Measurements from ENCODE around the gene ATAT1.

ATAT1 gene

DNA sequence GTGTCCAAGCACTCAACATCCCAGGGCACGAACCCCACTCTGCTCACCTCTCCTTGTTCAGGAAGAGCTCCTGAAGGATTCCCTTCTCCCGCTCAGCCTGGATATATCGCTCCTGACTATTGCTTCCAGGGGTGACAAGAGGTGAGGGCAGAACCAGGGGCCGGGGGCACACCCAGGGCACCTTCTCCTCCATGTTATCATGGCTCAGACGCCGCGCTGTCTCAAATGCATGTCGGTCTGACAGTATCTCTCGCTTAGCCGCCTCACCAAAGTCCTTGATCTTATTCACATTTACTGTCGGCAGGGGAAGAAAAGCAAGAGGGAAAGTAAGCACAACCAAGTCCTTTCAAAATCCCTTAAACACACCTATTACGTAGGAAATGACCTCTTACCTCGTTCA, 22.7 kb upstream of the ATAT1 start:
- DNase-seq (no peak), ATAC-seq (no peak)
- Mint-ChIP-seq H3K27me3 (no peaks in the 10 kb centered on the region), H3K9me3 (no peaks in the 10 kb centered on the region), H3K4me1 (peaks cover 28% of the 10 kb centered on the region), H3K27ac (no peak overlapping the region), H3K4me3 (no peak overlapping the region), H3K36me3 (ENCODE audit: low read depth) (peaks cover 79% of the 10 kb centered on the region)

DNA sequence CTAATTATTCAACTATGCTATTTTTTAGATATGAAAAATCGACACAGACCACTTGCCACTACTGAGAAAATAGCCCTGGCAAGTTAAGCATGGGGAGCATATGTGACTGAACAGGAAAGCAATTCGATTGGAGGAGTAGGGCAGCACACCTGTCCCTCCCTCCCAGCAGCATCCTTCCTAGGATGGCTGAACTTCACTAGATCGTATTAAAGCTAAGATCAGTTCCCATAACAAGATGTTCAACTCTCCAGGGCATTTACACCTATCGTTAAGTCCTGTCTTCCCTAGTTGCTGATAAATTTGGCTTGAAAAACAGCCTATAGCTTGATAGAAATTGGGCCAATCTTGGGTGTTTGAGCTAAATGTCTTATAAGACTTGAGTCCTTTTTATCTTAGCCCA, 16.6 kb upstream of the ATAT1 start:
- Mint-ChIP-seq H3K4me1 (peaks cover 68% of the 10 kb centered on the region), H3K27me3 (no peaks in the 10 kb centered on the region), H3K36me3 (ENCODE audit: low read depth) (peaks cover 90% of the 10 kb centered on the region), H3K27ac (peak overlapping the region; percentile 38), H3K9me3 (no peaks in the 10 kb centered on the region), H3K4me3 (no peak overlapping the region)
- ATAC-seq: no peak
- no peak for DNase-seq

DNA sequence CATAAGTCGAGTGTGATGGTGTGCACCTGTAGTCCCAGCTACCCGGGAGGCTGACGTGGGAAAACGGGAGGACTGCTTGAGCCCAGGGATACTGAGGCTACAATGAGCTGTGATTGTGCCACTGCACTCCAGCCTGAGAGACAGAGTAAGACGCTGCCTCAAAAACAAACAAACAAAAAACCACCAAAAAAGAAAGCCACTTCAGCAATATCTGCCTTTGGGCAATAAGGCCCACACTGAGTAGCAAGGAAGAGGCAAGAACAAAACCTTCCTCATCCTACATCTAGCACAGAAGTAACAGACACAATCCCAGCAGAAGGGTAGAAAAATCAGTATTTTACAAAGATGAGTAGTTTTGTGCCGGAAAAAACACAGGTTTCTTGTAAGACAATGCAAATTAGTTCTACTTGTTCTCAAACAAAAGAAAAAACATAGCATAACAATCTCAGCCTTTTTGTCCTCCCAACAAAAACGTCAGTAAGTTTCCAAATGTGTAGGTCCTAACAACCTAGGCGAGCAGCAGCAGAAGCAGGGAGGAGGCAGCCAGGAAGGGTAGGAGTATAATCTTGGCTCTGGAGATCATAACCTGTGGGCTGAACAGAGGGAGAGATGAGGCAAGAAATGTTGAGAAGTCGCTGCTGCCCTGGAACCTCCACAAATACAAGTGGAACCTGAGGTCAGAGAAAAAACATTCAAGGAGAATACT, 15.4 kb upstream of the ATAT1 start:
- Mint-ChIP-seq H3K4me3 (peak overlapping the region; percentile 19), H3K36me3 (ENCODE audit: low read depth) (peaks cover 92% of the 10 kb centered on the region), H3K9me3 (no peaks in the 10 kb centered on the region), H3K27ac (peak overlapping the region; percentile 99), H3K4me1 (peaks cover 69% of the 10 kb centered on the region), H3K27me3 (no peaks in the 10 kb centered on the region)
- ATAC-seq (no peak), DNase-seq (no peak)

DNA sequence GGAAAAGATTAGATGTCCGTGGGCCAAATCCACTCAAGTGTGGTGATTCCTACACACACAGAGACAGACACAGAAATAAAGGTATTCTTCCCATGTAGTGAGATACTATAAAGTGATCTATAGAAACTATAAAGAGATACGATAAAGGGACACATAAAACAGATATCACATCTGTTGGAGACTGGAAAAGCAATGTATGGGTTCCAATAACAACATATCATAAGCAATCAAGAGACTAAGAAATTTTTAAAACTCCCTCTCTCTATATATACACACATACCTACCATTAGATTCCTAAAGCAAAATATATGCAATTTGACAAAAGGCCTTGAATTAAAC, 14.8 kb upstream of the ATAT1 start:
- Mint-ChIP-seq H3K27ac (peak overlapping the region; percentile 99), H3K27me3 (no peaks in the 10 kb centered on the region), H3K4me1 (peaks cover 67% of the 10 kb centered on the region), H3K4me3 (peak overlapping the region; percentile 19), H3K36me3 (ENCODE audit: low read depth) (peaks cover 92% of the 10 kb centered on the region), H3K9me3 (no peaks in the 10 kb centered on the region)
- ATAC-seq: no peak
- DNase-seq: no peak

DNA sequence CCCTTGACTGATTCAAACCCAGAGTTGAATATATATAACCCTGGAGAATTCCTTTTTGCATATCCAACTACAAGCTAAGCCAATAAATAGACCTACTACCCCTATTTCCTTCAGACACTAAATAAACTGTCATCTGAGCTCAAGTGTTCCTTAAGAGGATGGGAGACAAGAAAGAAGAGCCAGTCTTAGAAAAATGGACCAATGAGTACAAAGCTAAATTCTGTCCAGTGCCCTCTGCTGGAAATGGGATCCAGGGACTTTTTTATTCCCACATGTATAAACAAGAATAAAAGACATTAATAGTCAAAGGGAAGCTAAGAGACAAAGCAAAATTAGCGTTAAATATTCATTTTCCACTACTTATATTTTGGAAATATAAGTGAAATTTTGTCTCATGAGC, 14.5 kb upstream of the ATAT1 start:
- DNase-seq: no peak
- H3K27ac Mint-ChIP-seq: peak overlapping the region; percentile 99
- ATAC-seq: no peak
- H3K9me3 Mint-ChIP-seq: no peaks in the 10 kb centered on the region
- peaks cover 93% of the 10 kb centered on the region for H3K36me3 Mint-ChIP-seq (ENCODE audit: low read depth)
- no peak overlapping the region for H3K4me3 Mint-ChIP-seq
- H3K4me1 Mint-ChIP-seq: peaks cover 71% of the 10 kb centered on the region
- peaks cover 2% of the 10 kb centered on the region for H3K27me3 Mint-ChIP-seq

DNA sequence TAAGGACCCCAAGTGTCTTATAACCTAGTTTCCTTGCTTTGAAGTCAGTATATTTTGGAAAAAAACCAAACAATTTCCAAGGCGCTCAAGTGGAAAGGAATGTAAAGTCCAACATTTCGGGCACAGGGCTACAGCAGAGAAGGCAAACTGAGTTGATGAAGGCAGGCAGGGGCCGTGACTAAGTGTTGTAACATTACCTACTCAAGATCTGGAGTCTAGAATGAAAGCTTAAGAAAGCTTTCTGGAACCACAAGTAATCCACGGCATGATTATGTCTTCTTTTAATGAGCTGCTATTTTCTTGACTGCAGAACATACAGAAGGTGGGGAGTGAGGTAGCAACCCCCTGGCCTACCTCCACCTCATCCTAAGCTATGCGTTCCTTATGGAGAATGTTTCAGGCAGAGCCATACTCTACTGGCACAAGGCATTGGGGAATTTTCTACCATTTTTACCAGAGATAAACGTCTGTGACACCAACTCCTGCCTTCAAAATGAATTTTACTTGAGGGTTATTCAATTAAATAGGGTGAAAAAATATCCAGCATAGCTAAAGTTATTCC, 13.9 kb upstream of the ATAT1 start:
- peaks cover 89% of the 10 kb centered on the region for H3K36me3 Mint-ChIP-seq (ENCODE audit: low read depth)

DNA sequence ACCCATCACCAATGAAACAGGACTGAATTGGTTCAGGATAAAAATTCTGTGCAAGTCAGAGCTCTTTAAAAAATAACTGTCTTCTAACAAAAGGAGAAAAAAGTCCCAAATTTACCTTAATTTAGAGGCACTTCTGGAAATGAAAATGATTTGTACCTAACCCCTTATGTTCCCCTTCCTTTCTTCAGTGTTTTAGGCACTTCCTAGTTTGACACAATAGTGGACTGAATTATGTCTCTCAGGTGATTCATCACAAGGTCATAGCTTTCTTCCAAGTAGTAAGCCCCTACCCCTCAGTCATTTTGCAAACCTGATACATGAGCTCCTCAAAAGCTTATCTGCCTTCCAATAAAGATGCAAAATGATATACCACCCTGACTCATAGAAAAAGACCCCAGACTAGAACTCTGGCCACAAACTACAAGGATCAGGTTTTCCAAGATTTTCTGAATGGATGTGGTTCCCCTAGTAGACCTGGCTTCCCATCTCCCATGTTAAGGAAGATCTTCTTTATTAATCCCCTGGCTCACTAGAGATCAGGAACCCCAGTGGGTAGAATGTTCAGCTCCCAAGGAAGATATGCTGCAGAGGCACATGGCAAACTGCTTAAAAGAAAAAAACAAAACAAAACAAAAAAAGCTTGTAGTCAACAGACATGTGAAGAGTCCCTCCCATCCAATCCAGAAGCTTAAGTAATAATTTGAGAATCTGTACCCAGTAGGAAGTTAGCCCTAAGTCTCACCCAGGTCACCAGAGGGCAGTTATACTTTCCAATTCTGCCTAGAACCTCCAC, 13.2 kb upstream of the ATAT1 start:
- DNase-seq (no peak), ATAC-seq (no peak)
- Mint-ChIP-seq H3K9me3 (no peaks in the 10 kb centered on the region), H3K36me3 (ENCODE audit: low read depth) (peaks cover 84% of the 10 kb centered on the region), H3K4me1 (peaks cover 70% of the 10 kb centered on the region), H3K27me3 (peaks cover 4% of the 10 kb centered on the region), H3K27ac (peak overlapping the region; percentile 99), H3K4me3 (peak overlapping the region; percentile 98)

More for the DNA sequence above, 13.9 kb upstream of the ATAT1 start:
- no peak for DNase-seq
- H3K27me3 Mint-ChIP-seq: peaks cover 4% of the 10 kb centered on the region
- H3K4me3 Mint-ChIP-seq: peak overlapping the region; percentile 98
- no peaks in the 10 kb centered on the region for H3K9me3 Mint-ChIP-seq
- ATAC-seq: no peak
- peak overlapping the region; percentile 99 for H3K27ac Mint-ChIP-seq
- peaks cover 72% of the 10 kb centered on the region for H3K4me1 Mint-ChIP-seq

DNA sequence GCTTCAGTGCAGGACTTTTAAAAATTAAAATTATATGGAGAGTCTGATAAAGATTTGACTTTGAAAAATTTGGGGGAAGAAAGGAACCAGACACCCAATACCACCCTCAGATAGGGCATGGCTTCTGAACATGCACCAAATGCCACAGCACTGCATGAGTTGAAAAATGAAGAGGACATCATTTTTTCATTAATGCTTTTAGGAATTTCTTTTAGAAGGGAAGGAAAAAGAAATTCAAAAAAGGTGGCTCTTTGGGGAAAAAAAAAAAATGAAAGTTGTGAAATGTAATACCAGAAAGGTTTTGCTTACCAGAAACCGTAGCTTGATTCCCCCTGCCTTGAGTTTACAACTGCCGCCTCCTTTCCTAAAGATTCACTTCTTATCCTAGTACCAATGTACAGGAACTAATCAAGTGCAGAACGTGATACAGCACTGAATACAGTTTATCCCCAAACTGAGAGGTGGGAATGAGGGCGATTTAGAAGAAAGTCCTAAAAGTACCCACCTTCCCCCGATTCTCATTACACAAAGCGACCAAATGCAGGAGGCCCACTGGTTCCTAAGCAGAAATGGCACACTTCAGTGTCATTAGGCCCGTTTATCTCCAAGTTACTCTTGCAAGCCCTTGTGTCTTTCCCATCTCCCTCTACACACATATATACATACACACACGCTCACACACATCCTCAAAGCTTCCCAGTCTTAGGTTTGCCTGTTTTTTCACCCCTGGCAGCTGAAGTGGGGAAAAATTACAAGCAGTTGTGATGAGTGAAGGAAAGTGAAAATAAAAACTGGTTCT, 12.4 kb upstream of the ATAT1 start:
- DNase-seq (no peak), ATAC-seq (no peak)
- Mint-ChIP-seq H3K4me3 (peak overlapping the region; percentile 98), H3K4me1 (peaks cover 70% of the 10 kb centered on the region), H3K27ac (peak overlapping the region; percentile 99), H3K9me3 (no peaks in the 10 kb centered on the region), H3K36me3 (ENCODE audit: low read depth) (peaks cover 83% of the 10 kb centered on the region), H3K27me3 (peaks cover 4% of the 10 kb centered on the region)

DNA sequence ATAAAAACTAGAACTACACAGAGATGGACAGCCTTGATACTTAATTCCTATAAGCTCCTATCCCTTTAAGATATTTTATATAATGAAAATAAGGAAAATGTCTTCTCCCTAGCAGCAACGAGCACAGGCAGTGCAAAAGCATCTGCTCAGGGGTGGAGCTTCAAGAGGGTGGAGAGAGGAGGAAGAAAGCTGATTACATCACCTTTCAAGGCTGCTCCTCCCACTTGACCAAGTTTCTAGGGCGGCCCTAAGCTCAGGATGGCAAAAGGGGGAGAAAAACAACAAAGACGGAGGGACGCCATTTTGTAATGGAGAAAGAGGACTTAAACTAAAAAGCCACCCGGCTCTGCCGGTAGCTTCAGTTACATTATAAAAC, 11.8 kb upstream of the ATAT1 start:
- H3K36me3 Mint-ChIP-seq (ENCODE audit: low read depth): peaks cover 83% of the 10 kb centered on the region
- peaks cover 70% of the 10 kb centered on the region for H3K4me1 Mint-ChIP-seq
- peak overlapping the region; percentile 98 for H3K4me3 Mint-ChIP-seq

DNA sequence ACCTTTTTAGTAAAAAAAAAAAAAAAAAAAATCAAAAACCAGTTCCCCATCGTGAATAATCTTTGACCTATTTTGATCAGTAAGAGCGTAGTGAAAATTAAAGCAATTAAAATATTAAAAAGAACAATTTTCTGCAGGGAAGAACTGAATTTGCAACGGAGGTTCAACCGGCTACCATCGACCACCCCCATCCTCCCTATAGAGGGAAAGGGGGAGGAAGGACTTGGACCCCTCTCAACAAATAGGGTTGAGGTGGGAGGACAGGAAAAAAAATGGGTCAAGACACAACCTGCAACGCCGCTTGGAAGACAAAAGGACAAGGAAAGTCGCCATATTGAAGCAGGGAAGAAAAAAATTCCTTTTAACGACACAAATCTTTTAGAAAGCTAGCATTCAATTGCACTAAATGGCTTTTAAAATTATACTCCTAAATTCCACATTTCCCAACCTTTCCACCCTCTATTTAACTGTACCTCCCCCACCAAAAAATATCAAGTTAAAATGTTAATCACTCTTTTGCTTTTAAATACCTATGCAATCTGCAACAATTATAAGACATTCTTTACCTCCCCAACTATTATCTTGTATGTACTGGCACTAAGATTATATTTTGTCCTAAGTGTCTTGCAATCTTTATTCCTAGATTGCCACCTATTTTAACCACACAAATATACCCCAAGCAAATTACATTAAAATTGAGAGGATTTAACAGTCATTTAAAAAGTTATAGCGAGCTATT, 11.3 kb upstream of the ATAT1 start:
- Mint-ChIP-seq H3K27me3 (peaks cover 4% of the 10 kb centered on the region), H3K36me3 (ENCODE audit: low read depth) (peaks cover 78% of the 10 kb centered on the region), H3K27ac (peak overlapping the region; percentile 99), H3K4me1 (peaks cover 70% of the 10 kb centered on the region), H3K4me3 (peak overlapping the region; percentile 98), H3K9me3 (no peaks in the 10 kb centered on the region)
- ATAC-seq: no peak
- DNase-seq: peak; percentile 35

More for the DNA sequence above, 11.8 kb upstream of the ATAT1 start:
- no peaks in the 10 kb centered on the region for H3K9me3 Mint-ChIP-seq
- peak; percentile 78 for DNase-seq
- ATAC-seq: peak; percentile 64
- H3K27me3 Mint-ChIP-seq: peaks cover 4% of the 10 kb centered on the region
- peak overlapping the region; percentile 99 for H3K27ac Mint-ChIP-seq

DNA sequence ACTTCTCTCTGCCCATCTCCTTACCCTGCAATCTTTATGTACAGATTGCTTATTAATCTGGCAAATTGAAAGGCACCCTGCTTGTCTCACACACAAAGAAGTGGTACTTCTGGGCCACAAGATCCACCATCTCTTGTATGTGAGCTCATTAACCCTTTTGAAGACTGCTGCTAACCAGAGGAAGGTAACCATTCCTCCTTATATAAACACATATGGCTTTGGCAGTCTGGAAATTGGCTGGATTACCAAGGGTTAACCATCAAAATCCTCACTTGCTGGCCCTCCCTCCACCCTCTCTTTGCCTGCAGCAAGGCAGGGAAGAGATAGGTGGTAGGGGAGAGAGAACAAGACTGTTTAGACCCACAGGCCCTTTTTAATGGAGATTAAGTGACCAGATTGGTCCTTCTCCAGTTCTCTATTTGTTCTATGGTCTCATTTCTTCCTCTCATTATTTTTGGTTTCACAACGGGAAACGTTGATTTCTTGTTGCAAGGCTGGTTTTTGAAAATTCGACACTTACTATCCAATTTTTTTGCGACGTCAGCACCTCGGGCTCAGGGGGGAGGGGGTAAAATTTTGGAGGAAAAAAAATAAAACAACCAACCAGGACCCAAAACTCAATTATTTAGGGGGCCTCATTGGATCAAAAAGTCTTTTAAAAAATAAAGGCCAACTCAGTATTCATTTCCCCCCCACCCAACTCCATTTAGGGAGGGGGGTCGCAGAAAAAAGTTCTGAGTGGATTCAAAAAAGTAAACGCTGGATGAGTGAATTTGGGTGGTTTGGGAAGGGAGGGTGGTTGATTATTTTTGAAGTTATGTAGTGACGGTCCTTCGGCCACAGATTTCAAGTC, 10.5 kb upstream of the ATAT1 start:
- Mint-ChIP-seq H3K27me3 (peaks cover 4% of the 10 kb centered on the region), H3K27ac (peak overlapping the region; percentile 99), H3K36me3 (ENCODE audit: low read depth) (peaks cover 78% of the 10 kb centered on the region), H3K9me3 (no peaks in the 10 kb centered on the region), H3K4me1 (peaks cover 62% of the 10 kb centered on the region), H3K4me3 (peak overlapping the region; percentile 98)
- DNase-seq (no peak), ATAC-seq (no peak)

DNA sequence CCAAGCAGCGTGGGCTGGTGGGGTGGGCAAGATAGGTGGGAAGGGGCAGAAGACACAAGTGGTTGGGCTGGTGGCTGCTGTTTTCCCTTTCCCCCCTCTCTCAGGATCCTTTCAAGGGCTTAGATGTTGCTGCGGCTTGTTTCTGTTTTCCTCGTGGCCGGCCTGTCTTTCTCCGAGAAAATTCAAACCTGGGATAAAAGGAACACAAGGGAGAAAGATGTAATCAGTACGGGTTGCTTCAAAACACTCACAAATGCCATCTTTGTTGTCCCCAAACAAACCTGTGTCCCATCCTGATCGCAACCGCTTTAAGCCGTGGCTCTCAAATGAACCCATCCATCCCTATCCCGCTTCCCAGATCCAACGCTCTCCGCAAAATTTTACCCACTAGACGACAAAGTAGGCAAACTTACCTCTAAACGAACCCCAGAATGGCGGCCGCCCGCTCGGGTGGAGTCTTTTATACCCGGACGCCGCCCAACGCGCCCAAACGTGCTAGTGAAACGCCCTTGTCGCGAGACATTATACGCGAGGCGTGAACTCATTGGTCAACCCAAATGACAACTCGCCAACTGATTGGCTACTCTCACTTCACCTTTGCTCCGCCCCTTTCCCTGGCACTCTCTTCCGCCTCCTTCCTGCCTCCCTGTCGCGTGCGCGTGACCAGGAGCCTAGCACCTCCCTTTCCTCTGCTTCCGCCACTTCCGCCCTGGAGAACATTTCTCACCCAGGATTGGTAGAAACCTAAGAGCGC, 9.7 kb upstream of the ATAT1 start, which contains the start of gene PPP1R10:
PPP1R10 (minus strand) TSS at position 433 of the 754 bp plus-strand sequence. CDS start 7,299 bp downstream, outside the sequence.
- Mint-ChIP-seq H3K9me3 (no peaks in the 10 kb centered on the region), H3K27ac (peak within 1 kb of the TSS; percentile 99), H3K36me3 (ENCODE audit: low read depth) (peaks cover 75% of the 10 kb centered on the region), H3K4me3 (peak within 1 kb of the TSS; percentile 98), H3K27me3 (peaks cover 4% of the 10 kb centered on the region), H3K4me1 (peaks cover 57% of the 10 kb centered on the region)
- ATAC-seq (peak; percentile 83), DNase-seq (peak; percentile 96)

Data from activated naive CD8-positive, alpha-beta T cell treated with anti-CD3 and anti-CD28 coated beads, Interleukin-2, amount 50 U/mL, for 24 hours (primary cell).